HCT116 (cell line): ENCODE measurements around the gene SMIM11.
"Not testable (repeated sequence)": the region's sequence is repeated elsewhere in the genome, so short reads cannot be mapped to it uniquely, and the experiment has no call there.

Experiments
- CEBPB ChIP-seq: IDR thresholded peaks from 2 replicates; pipeline ENCODE4 v1.6.1; 2012; ENCODE audit warnings: low read depth
- CTCF ChIP-seq, 3 experiments: fragments of 200-600 bp in 1 of 3; sonication (generic) in 1 of 3; IDR thresholded peaks in 2 of 3; conservative IDR thresholded peaks in 1 of 3; 2 replicates each; pipeline ENCODE4 v1.5.1; 2012 to 2017; ENCODE audit warnings: low read depth in 2 of 3, low read length in 2 of 3, antibody characterized with exemption in 1 of 3, borderline replicate concordance in 1 of 3, control low read depth in 1 of 3, mild to moderate bottlenecking in 1 of 3, mixed read lengths in 1 of 3, mixed run types in 1 of 3, moderate library complexity in 1 of 3; ENCODE audit not compliant: insufficient read depth in 1 of 3
- EZH2phosphoT487 ChIP-seq: fragments of 200-600 bp; IDR thresholded peaks from 2 replicates; pipeline ENCODE4 v1.6.1; 2018; ENCODE audit warnings: antibody characterized with exemption, borderline replicate concordance
- FOSL1 ChIP-seq: IDR thresholded peaks from 2 replicates; pipeline ENCODE4 v1.6.1; 2012; ENCODE audit warnings: low read depth
- POLR2A ChIP-seq: IDR thresholded peaks from 2 replicates; pipeline ENCODE4 v1.7.0; 2011; ENCODE audit warnings: borderline replicate concordance; ENCODE audit not compliant: insufficient read depth, insufficient read length; ENCODE audit errors: extremely low read depth
- POLR2AphosphoS5 ChIP-seq: IDR thresholded peaks from 2 replicates; pipeline ENCODE4 v1.6.1; 2011; ENCODE audit warnings: mild to moderate bottlenecking, low read depth, low read length, moderate library complexity
- REST ChIP-seq: IDR thresholded peaks from 2 replicates; pipeline ENCODE4 v1.6.1; 2012; ENCODE audit warnings: low read depth
- SP1 ChIP-seq: IDR thresholded peaks from 2 replicates; pipeline ENCODE4 v1.6.1; 2012; ENCODE audit warnings: low read depth
- ZBTB33 ChIP-seq: IDR thresholded peaks from 2 replicates; pipeline ENCODE4 v1.6.1; 2011; ENCODE audit warnings: mild to moderate bottlenecking, low read length, moderate library complexity; ENCODE audit not compliant: insufficient replicate concordance; ENCODE audit errors: extremely low read depth

GRCh38 chr21:34375619-34375972, 289 bp downstream of the SMIM11 start:
- TF ChIP-seq CTCF (IDR thresholded peaks at IDR 0.05 in 2 of 3, conservative IDR thresholded peaks at IDR 0.05 in 1 of 3; ENCODE audit: borderline replicate concordance in 1 of 3, insufficient read depth in 1 of 3, low read depth in 2 of 3, low read length in 2 of 3); CEBPB; POLR2A; POLR2AphosphoS5; EZH2phosphoT487; SP1; ZBTB33; REST; FOSL1: not testable (repeated sequence)
